Vagina (tissue), 2 donors: ENCODE results near the gene MBOAT7.

Source experiments
- POLR2A ChIP-seq, 2 donors: fragments of 450-650 bp; IDR thresholded peaks; one replicate each; pipeline ENCODE4 v1.6.1; 2017; ENCODE audit warnings: antibody characterized with exemption in 2 of 2, mild to moderate bottlenecking in 2 of 2, moderate library complexity in 2 of 2
- POLR2AphosphoS5 ChIP-seq, 2 donors: sonication (generic); formaldehyde crosslinking; IDR thresholded peaks; one replicate each; pipeline ENCODE4 v1.9.0; 2017; ENCODE audit warnings: antibody characterized with exemption in 2 of 2, mild to moderate bottlenecking in 2 of 2, low read depth in 1 of 2; ENCODE audit not compliant: insufficient read depth in 1 of 2
- TF ChIP-seq, protein P1 (sequence below), 3 experiments: fragments of 450-650 bp in 2 of 3; fragments of 200-600 bp in 1 of 3; sonication (generic) in 1 of 3; IDR thresholded peaks; one replicate each; pipeline ENCODE4 v1.5.1; 2017 to 2019; ENCODE audit warnings: antibody characterized with exemption in 3 of 3, mild to moderate bottlenecking in 2 of 3, moderate library complexity in 2 of 3

DNA sequence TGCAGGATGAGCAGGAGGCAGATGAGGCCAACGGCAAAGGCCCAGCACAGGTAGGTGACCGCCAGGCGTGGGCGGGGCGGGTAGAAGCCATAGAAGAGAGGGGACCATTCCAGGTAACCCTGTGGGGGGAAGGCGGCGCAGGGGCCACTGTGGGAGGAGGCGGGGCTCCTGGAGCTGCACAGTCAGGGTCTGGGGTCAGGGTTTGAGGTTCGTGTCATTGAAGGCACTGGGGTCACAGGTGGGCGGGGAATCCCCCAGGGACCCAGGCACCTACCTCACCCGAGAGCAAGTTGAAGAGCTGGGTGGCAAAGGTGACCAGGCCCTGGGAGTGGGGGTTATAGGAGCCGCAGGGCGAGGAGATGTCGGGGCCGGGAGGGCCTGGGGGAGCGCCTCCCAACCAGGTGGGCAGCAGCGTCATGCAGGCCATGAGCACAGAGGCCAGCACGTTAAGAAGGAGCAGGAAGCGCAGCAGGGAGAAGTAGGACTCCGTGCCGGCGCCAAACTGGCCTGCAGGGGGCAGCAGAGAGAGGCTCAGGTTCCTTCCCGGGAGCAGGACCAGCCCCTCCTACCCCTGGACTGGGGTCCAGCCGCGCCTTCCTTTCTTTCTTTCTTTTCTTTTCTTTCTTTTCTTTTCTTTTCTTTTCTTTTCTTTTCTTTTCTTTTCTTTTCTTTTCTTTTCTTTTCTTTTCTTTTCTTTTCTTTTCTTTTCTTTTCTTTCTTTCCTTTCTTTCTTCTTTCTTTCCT is 21.0 kb downstream of the MBOAT7 start:
- TF ChIP-seq, protein P1, sequence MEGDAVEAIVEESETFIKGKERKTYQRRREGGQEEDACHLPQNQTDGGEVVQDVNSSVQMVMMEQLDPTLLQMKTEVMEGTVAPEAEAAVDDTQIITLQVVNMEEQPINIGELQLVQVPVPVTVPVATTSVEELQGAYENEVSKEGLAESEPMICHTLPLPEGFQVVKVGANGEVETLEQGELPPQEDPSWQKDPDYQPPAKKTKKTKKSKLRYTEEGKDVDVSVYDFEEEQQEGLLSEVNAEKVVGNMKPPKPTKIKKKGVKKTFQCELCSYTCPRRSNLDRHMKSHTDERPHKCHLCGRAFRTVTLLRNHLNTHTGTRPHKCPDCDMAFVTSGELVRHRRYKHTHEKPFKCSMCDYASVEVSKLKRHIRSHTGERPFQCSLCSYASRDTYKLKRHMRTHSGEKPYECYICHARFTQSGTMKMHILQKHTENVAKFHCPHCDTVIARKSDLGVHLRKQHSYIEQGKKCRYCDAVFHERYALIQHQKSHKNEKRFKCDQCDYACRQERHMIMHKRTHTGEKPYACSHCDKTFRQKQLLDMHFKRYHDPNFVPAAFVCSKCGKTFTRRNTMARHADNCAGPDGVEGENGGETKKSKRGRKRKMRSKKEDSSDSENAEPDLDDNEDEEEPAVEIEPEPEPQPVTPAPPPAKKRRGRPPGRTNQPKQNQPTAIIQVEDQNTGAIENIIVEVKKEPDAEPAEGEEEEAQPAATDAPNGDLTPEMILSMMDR (IDR thresholded peaks at IDR 0.05): peak; percentile 56 to 71 (median 68)
- TF ChIP-seq POLR2A (IDR thresholded peaks at IDR 0.05) (no peak), POLR2AphosphoS5 (IDR thresholded peaks at IDR 0.05; ENCODE audit: insufficient read depth in 1 of 2, low read depth in 1 of 2) (no peak)
